IMR-90 (cell line): Measurements from ENCODE around the gene NES.

ENCODE experiments used
- BHLHE40 ChIP-seq: fragments of 150-350 bp; IDR thresholded peaks from 2 replicates; pipeline ENCODE4 v1.6.1; 2016; ENCODE audit warnings: mild to moderate bottlenecking, low read depth, low read length
- CEBPB ChIP-seq: IDR thresholded peaks from 2 replicates; pipeline ENCODE4 v1.6.1; 2012; ENCODE audit warnings: low read depth, low read length, improper control_type of control experiment
- CHD1 ChIP-seq: IDR thresholded peaks from 2 replicates; pipeline ENCODE4 v1.6.1; 2012; ENCODE audit warnings: low read depth, low read length, improper control_type of control experiment
- CTCF ChIP-seq: conservative IDR thresholded peaks from 2 replicates; pipeline ENCODE4 v1.5.1; 2012; ENCODE audit warnings: mild to moderate bottlenecking, low read depth, low read length, improper control_type of control experiment
- ELK1 ChIP-seq: fragments of 150-350 bp; IDR thresholded peaks from 2 replicates; pipeline ENCODE4 v1.6.1; 2016; ENCODE audit warnings: low read depth, mild to moderate bottlenecking, low read length, moderate library complexity, borderline replicate concordance
- MAFK ChIP-seq: IDR thresholded peaks from 2 replicates; pipeline ENCODE4 v1.6.1; 2012; ENCODE audit warnings: low read depth, low read length, improper control_type of control experiment
- MAZ ChIP-seq: IDR thresholded peaks from 2 replicates; pipeline ENCODE4 v1.6.1; 2012; ENCODE audit warnings: low read depth, mild to moderate bottlenecking, low read length, improper control_type of control experiment, moderate library complexity, borderline replicate concordance
- MXI1 ChIP-seq: IDR thresholded peaks from 2 replicates; pipeline ENCODE4 v1.6.1; 2012; ENCODE audit warnings: low read depth, mild to moderate bottlenecking, low read length, moderate library complexity, borderline replicate concordance
- POLR2A ChIP-seq: IDR thresholded peaks from 2 replicates; pipeline ENCODE4 v1.6.1; 2012; ENCODE audit warnings: mild to moderate bottlenecking, low read depth, low read length
- RCOR1 ChIP-seq: IDR thresholded peaks from 2 replicates; pipeline ENCODE4 v1.6.1; 2012; ENCODE audit warnings: mild to moderate bottlenecking, low read length, improper control_type of control experiment; ENCODE audit not compliant: insufficient replicate concordance
- RFX5 ChIP-seq: IDR thresholded peaks from 2 replicates; pipeline ENCODE4 v1.8.0; 2012; ENCODE audit warnings: low read depth, mild to moderate bottlenecking, low read length, moderate library complexity
- SMC3 ChIP-seq: fragments of 150-350 bp; IDR thresholded peaks from 2 replicates; pipeline ENCODE4 v1.6.1; 2016; ENCODE audit warnings: low read depth, mild to moderate bottlenecking, antibody characterized with exemption, low read length, moderate library complexity
- USF2 ChIP-seq: fragments of 150-350 bp; IDR thresholded peaks from 2 replicates; pipeline ENCODE4 v1.6.1; 2017; ENCODE audit warnings: mild to moderate bottlenecking, antibody characterized with exemption, low read length, low read depth

GRCh38 chr1:156717351-156717750 lies 40.1 kb upstream of the NES start:
- no peak for TF ChIP-seq CTCF
- no peak for TF ChIP-seq BHLHE40
- no peak for TF ChIP-seq CEBPB
- no peak for TF ChIP-seq POLR2A
- TF ChIP-seq MAFK: no peak
- TF ChIP-seq ELK1: no peak
- TF ChIP-seq MAZ: no peak
- TF ChIP-seq RFX5: no peak
- TF ChIP-seq RCOR1: no peak
- no peak for TF ChIP-seq USF2
- TF ChIP-seq CHD1: no peak
- TF ChIP-seq MXI1: no peak
- no peak for TF ChIP-seq SMC3
